ENCODE measurements around the gene CSTB.

DNA sequence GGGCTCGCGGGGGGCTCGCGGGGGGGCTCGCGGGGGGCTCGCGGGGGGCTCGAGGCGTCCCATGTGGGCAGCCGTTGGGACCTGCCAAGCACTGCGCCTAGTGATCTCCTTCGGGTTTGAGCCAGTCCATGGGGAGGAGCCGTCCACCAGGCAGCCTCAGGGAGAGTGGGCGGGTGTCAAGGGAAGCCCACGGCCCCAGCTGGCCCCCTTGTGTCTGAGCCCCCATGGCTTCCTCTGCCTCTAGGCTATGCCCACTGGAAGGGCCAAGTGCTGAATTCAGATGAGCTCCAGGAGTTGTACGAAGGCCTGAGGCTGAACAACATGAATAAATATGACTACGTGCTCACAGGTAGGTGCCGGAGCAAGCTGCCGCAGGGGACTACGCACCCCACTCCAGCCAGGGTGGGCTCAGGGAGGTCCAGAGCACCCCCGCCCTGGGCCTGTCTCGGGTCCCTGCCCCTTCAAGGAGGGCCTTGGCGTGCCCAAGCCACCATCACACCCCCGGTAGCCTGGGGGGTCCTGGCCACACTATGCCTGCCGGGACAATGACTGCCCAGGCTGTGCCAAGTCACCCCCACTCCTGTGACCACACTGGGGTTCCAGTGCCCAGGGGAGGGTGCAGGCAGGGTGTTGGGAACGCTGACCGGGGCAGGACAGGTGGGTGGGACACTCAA, 34.5 kb downstream of the CSTB start:
- TF ChIP-seq, protein P1, sequence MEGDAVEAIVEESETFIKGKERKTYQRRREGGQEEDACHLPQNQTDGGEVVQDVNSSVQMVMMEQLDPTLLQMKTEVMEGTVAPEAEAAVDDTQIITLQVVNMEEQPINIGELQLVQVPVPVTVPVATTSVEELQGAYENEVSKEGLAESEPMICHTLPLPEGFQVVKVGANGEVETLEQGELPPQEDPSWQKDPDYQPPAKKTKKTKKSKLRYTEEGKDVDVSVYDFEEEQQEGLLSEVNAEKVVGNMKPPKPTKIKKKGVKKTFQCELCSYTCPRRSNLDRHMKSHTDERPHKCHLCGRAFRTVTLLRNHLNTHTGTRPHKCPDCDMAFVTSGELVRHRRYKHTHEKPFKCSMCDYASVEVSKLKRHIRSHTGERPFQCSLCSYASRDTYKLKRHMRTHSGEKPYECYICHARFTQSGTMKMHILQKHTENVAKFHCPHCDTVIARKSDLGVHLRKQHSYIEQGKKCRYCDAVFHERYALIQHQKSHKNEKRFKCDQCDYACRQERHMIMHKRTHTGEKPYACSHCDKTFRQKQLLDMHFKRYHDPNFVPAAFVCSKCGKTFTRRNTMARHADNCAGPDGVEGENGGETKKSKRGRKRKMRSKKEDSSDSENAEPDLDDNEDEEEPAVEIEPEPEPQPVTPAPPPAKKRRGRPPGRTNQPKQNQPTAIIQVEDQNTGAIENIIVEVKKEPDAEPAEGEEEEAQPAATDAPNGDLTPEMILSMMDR (IDR thresholded peaks at IDR 0.05) = no peak
- no peak for TF ChIP-seq POLR2AphosphoS5 (IDR thresholded peaks at IDR 0.05)
